Right atrium auricular region (tissue), 2 donors: ENCODE results near the gene CTTNBP2. TPM values are rescaled to one million over a fixed set of nuclear protein-coding genes. Genes with fewer than 3 reads are reported as not detected.

Experiments used
- DNase-seq: peaks from one replicate; pipeline ENCODE4 v3.0.0-alpha.2; 2019; ENCODE audit warnings: low spot score
- H3K27ac ChIP-seq, 2 donors: fragments of 200-600 bp; sonication (generic); 1 replicate in 1 of 2; 2 replicates in 1 of 2; pipeline ENCODE4 v1.5.1; 2016 to 2019
- H3K27me3 ChIP-seq, 2 donors: fragments of 200-600 bp; sonication (generic); one replicate each; pipeline versions ENCODE4 v1.5.1 to v1.6.0; 2017 to 2019
- H3K36me3 ChIP-seq: fragments of 200-600 bp; sonication (generic); one replicate; pipeline ENCODE4 v1.5.1; 2016
- H3K4me1 ChIP-seq, 2 donors: fragments of 200-600 bp; sonication (generic); one replicate each; pipeline versions ENCODE4 v1.5.1 to v1.6.0; 2017 to 2019
- H3K4me3 ChIP-seq, 2 donors: fragments of 200-600 bp; sonication (generic); 1 replicate in 1 of 2; 2 replicates in 1 of 2; pipeline ENCODE4 v1.5.1; 2017 to 2019; ENCODE audit warnings: mild to moderate bottlenecking in 1 of 2, moderate library complexity in 1 of 2
- H3K9me3 ChIP-seq, 2 donors: fragments of 200-600 bp; sonication (generic); one replicate each; pipeline ENCODE4 v1.5.1; 2019
- total RNA-seq, 2 donors: library from RNA; depleted of rRNA; stranded (reverse); fragments of >200 nt; gene quantifications; one replicate each; pipeline ENCODE4 v1.1.0, GENCODE V29; 2016
- TF ChIP-seq, protein P1 (sequence below), 2 donors: fragments of 200-600 bp; sonication (generic); IDR thresholded peaks; one replicate each; pipeline ENCODE4 v1.5.1; 2019; ENCODE audit warnings: antibody characterized with exemption in 2 of 2

The CTTNBP2 gene
- total RNA-seq, 2 donors from 2014 or later: 4.4 to 4.6 TPM

DNA sequence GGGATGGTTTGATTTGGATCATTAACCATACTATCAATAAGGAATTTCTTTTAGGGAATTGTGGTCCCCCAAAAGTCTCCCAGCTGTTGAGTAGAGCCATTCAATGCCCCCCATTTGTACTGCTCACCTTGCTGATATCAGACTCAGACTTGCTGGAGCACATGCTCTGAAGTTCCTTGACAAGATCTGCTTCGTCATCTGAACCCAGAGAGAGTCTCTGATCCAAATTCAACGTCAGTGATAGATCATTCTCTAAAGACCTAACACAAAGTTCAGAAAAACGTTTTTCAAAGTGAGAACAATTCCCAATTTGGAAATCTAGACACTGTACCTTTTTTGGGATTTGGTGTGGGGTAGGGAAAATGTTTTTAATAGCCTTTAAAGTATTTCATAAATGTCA, 153.9 kb downstream of the CTTNBP2 start:
- H3K27ac ChIP-seq: no peak overlapping the region
- peaks cover 16% of the 10 kb centered on the region for H3K36me3 ChIP-seq
- H3K4me3 ChIP-seq: no peak overlapping the region
- no peak for DNase-seq
- H3K9me3 ChIP-seq: no peaks in the 10 kb centered on the region
- H3K27me3 ChIP-seq: no peaks in the 10 kb centered on the region
- no peaks in the 10 kb centered on the region for H3K4me1 ChIP-seq
- TF ChIP-seq, protein P1, sequence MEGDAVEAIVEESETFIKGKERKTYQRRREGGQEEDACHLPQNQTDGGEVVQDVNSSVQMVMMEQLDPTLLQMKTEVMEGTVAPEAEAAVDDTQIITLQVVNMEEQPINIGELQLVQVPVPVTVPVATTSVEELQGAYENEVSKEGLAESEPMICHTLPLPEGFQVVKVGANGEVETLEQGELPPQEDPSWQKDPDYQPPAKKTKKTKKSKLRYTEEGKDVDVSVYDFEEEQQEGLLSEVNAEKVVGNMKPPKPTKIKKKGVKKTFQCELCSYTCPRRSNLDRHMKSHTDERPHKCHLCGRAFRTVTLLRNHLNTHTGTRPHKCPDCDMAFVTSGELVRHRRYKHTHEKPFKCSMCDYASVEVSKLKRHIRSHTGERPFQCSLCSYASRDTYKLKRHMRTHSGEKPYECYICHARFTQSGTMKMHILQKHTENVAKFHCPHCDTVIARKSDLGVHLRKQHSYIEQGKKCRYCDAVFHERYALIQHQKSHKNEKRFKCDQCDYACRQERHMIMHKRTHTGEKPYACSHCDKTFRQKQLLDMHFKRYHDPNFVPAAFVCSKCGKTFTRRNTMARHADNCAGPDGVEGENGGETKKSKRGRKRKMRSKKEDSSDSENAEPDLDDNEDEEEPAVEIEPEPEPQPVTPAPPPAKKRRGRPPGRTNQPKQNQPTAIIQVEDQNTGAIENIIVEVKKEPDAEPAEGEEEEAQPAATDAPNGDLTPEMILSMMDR (IDR thresholded peaks at IDR 0.05): no peak

DNA sequence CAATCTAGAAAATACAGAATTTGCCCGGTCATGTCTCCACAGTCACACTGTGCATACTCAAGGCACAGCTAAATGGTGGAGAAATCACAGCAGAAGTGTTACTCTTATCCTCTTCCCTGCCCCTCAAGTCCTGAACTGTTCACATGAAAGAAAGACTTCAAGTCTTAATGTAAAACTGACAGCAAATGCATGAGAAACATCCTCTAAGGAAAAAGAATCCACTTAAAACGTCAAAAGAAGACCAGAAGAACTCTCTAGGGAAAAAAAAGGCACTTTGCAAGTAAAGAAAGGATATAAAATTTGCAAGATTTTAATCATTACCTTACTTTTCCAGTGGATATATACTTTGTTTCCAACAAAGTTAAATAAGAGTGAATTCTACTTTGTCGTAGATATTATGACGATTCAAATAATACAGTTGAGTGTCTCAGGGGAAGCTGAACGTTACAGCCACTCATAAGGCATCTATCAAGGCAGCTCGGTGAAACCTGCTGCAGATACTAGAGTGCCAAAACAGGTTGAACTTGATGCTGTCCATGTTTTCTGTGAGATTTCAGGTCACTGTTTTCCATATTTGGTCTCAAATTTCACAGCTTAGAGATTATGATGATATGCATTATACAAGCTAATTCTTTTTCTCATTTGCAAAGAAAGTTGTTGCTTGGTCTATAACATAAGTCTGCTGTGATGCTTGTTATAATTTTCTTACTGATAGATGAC, 155.0 kb downstream of the CTTNBP2 start:
- TF ChIP-seq, protein P1 (IDR thresholded peaks at IDR 0.05): no peak
- Histone ChIP-seq H3K4me1 (no peaks in the 10 kb centered on the region), H3K4me3 (no peak overlapping the region), H3K9me3 (no peaks in the 10 kb centered on the region), H3K27ac (no peak overlapping the region), H3K36me3 (peaks cover 9% of the 10 kb centered on the region), H3K27me3 (no peaks in the 10 kb centered on the region)
- DNase-seq: no peak

DNA sequence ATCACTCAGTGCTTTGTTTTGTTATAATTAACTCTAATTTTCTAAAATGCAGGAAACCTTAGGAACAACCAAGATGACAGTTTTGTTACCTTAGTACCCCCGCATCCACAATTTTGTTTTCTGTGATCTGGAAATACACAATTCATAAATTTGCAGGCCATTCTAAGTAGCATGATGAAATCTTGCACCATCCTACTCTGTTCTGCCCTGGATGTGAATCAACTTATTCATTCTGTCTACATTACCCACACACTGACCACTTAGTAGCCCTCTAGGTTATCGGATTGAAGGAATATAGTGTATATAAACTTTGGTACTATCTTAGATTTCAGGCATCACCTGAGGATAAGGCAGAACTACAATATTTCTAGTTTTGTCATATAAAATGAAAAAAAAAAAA, 155.9 kb downstream of the CTTNBP2 start:
- DNase-seq: no peak
- no peaks in the 10 kb centered on the region for H3K9me3 ChIP-seq
- TF ChIP-seq, protein P1 (IDR thresholded peaks at IDR 0.05): no peak
- H3K27ac ChIP-seq: no peak overlapping the region
- H3K36me3 ChIP-seq: peaks cover 9% of the 10 kb centered on the region
- no peaks in the 10 kb centered on the region for H3K4me1 ChIP-seq
- no peak overlapping the region for H3K4me3 ChIP-seq
- H3K27me3 ChIP-seq: no peaks in the 10 kb centered on the region

DNA sequence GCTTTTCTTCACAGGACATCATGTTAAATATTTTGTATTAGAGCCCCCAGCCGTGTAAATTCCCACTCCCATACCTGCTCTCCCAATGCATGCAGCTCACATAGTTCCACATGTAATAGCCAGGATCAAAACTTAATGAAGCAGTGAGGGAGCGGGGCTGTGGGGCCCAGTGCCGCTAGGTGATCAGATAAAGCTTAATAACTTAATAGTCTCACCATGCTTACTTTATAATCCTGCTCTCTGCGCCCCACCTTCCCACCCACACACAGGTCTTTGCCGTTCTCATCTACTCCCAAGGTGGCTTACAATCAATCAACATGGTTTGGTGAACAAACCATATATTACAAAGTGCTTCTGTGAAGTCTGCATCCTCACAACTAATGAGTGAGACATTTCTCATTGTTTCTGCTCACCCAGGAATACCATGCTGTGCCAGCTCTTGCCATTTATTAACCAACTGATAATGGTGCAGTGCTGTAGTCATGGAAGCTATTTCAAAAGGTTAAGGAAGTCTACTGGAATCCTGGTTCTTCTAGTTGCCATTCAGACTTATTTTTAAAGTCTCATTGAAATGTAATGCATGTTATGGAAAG, 156.4 kb downstream of the CTTNBP2 start:
- Histone ChIP-seq H3K27ac (no peak overlapping the region), H3K27me3 (no peaks in the 10 kb centered on the region), H3K9me3 (no peaks in the 10 kb centered on the region), H3K4me3 (no peak overlapping the region), H3K4me1 (no peaks in the 10 kb centered on the region), H3K36me3 (peaks cover 9% of the 10 kb centered on the region)
- TF ChIP-seq, protein P1 (IDR thresholded peaks at IDR 0.05): no peak
- DNase-seq: no peak

DNA sequence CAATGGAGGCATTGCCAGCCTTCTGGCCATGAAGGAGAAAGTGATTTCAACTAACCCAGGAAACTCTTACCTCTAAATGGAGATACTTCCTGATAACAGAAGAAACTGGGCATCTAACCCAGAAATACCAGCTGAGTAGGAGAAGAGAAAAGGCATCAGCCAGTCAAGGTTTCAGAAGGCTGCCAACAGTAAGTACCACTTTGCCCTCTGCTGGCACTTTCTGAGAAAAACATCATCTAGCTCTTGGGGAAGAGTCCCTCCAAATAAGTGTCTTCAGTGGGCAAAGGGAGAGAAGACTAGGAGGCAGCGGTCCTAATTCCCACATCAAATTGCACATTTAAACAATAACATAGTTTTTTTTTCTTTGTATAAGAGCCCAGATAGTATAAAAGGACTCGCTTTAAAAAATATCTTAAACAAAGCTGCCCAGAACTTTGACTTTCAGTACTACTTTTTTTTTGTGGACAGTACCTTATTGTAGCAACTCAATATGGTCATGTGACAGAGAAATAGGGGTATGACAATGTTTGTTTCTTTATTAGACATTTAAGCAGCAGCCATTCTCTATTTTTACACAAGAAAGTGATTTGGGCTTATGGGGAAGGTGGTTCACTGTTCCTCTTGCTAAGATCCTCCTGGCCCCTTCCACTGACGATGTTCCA, 157.3 kb downstream of the CTTNBP2 start:
- Histone ChIP-seq H3K27me3 (no peaks in the 10 kb centered on the region), H3K36me3 (peaks cover 9% of the 10 kb centered on the region), H3K4me1 (no peaks in the 10 kb centered on the region), H3K9me3 (no peaks in the 10 kb centered on the region), H3K4me3 (no peak overlapping the region), H3K27ac (no peak overlapping the region)
- TF ChIP-seq, protein P1 (IDR thresholded peaks at IDR 0.05): peak in 1 of 2 donors; percentile 61
- no peak for DNase-seq
